Stimulated activated CD8-positive, alpha-beta memory T cell treated with anti-CD3 and anti-CD28 coated beads, Interleukin-4, amount 100 ng/mL, for 4 hours (primary cell): Measurements from ENCODE around the gene PCDHA10.

Experiments
- DNase-seq, 2 donors: peaks; one replicate each; pipeline ENCODE4 v3.0.0-alpha.2; 2020; ENCODE audit warnings: low read depth in 2 of 2, low spot score in 1 of 2

PCDHA10 gene

GRCh38 chr5:140881889-140882590, 26.3 kb downstream of the PCDHA10 start, which contains the start of gene PCDHA13:
PCDHA13 (plus strand) TSS chr5:140882124; CDS start chr5:140882269, 145 bp downstream.
- no peak for DNase-seq

GRCh38 chr5:140882591-140882899, 26.8 kb downstream of the PCDHA10 start:
- DNase-seq: no peak

GRCh38 chr5:140883373-140883772, 27.7 kb downstream of the PCDHA10 start:
- DNase-seq: no peak

- DNase-seq: no peak
These were observed 28.4 kb downstream of the PCDHA10 start for GRCh38 chr5:140883927-140884697.

GRCh38 chr5:140916325-140916724, 60.6 kb downstream of the PCDHA10 start:
- DNase-seq: no peak
